Measurements from ENCODE around the gene FCHSD1.

- TF ChIP-seq ZNF274 (IDR thresholded peaks at IDR 0.05; ENCODE audit: low read depth, low read length): no peak
- no peak for TF ChIP-seq CTCF (IDR thresholded peaks at IDR 0.05 in 2 of 3, conservative IDR thresholded peaks at IDR 0.05 in 1 of 3; ENCODE audit: borderline replicate concordance in 1 of 3, insufficient read depth in 1 of 3, low read depth in 2 of 3, low read length in 2 of 3)
- no peak for TF ChIP-seq POLR2AphosphoS5 (IDR thresholded peaks at IDR 0.05; ENCODE audit: low read depth, low read length)
- TF ChIP-seq MAX (IDR thresholded peaks at IDR 0.05): no peak
- no peak for TF ChIP-seq REST (IDR thresholded peaks at IDR 0.05; ENCODE audit: low read depth)
- no peak for TF ChIP-seq SRF (IDR thresholded peaks at IDR 0.05; ENCODE audit: low read depth)
- no peak for TF ChIP-seq SP1 (IDR thresholded peaks at IDR 0.05; ENCODE audit: low read depth)
- TF ChIP-seq ELF1 (IDR thresholded peaks at IDR 0.05; ENCODE audit: borderline replicate concordance, low read depth): no peak
- no peak for TF ChIP-seq JUND (IDR thresholded peaks at IDR 0.05)
- TF ChIP-seq POLR2A (IDR thresholded peaks at IDR 0.05; ENCODE audit: borderline replicate concordance, extremely low read depth, insufficient read depth, insufficient read length): no peak
These were observed 21.0 kb upstream of the FCHSD1 start for GRCh38 chr5:141672071-141672840.
